Heart right ventricle (tissue), 16 donors: ENCODE measurements around the gene PPP1R14C. TPM values are rescaled to one million over a fixed set of nuclear protein-coding genes. Genes with fewer than 3 reads are reported as not detected.

Experiments
- ATAC-seq, 8 donors: fragments of 200-7000 bp; cut with Tn5 transposase; one replicate each; pipeline ENCODE4 v1.9.1; 2020; ENCODE audit warnings: mild to moderate bottlenecking in 8 of 8, moderate library complexity in 8 of 8, moderate number of reproducible peaks in 1 of 8
- DNase-seq, 2 donors: peaks; one replicate each; pipeline ENCODE4 v3.0.0-alpha.2; 2020
- H3K27ac ChIP-seq, 10 donors: fragments of 200-600 bp; sonication (generic) in 2 of 10; one replicate each; pipeline versions ENCODE4 v1.5.0 to v1.8.0; 2020 to 2022; ENCODE audit warnings: mild to moderate bottlenecking in 3 of 10
- H3K27me3 ChIP-seq, 7 donors: fragments of 200-600 bp; one replicate each; pipeline ENCODE4 v1.8.0; 2021 to 2022; ENCODE audit warnings: mild to moderate bottlenecking in 2 of 7
- H3K36me3 ChIP-seq, 9 donors: fragments of 200-600 bp; sonication (generic) in 1 of 9; one replicate each; pipeline versions ENCODE4 v1.5.0 to v1.8.0; 2020 to 2022; ENCODE audit warnings: mild to moderate bottlenecking in 2 of 9
- H3K4me1 ChIP-seq, 9 donors: fragments of 200-600 bp; sonication (generic) in 1 of 9; one replicate each; pipeline versions ENCODE4 v1.5.0 to v1.8.0; 2020 to 2022; ENCODE audit warnings: mild to moderate bottlenecking in 4 of 9
- H3K4me3 ChIP-seq, 10 donors: fragments of 200-600 bp; sonication (generic) in 2 of 10; one replicate each; pipeline versions ENCODE4 v1.5.0 to v1.8.0; 2020 to 2022; ENCODE audit warnings: mild to moderate bottlenecking in 7 of 10, moderate library complexity in 2 of 10
- H3K9me3 ChIP-seq, 11 donors: fragments of 200-600 bp in 10 of 11; sonication (generic) in 2 of 11; one replicate each; pipeline versions ENCODE4 v1.5.0 to v1.8.0; 2013 to 2022; ENCODE audit warnings: mild to moderate bottlenecking in 2 of 11, control low read depth in 1 of 11, moderate library complexity in 1 of 11
- CTCF ChIP-seq, 9 donors: fragments of 200-600 bp; sonication (generic) in 2 of 9; IDR thresholded peaks; one replicate each; pipeline versions ENCODE4 v1.5.0 to v1.8.0; 2021 to 2022; ENCODE audit warnings: antibody characterized with exemption in 9 of 9, mild to moderate bottlenecking in 5 of 9, moderate library complexity in 1 of 9
- WGBS, 2 donors: extraction: QIAGEN DNeasy Blood & Tissue Kit; methylation state at CpG; one replicate each; pipeline ENCODE4 v1.1.7; 2013; ENCODE audit warnings: inconsistent platforms in 1 of 2; 5-methylcytosine and 5-hydroxymethylcytosine counted together
- intact Hi-C, 10 donors: fragments of 100-400 bp; cut with DNase I; formaldehyde crosslinking; loops; one replicate each; pipeline versions ENCODE4 v1.11.1 to v1.14.2; 2022
- polyA plus RNA-seq, 2 donors: library from polyadenylated mRNA; stranded (reverse); fragments of 200-250 nt; gene quantifications; one replicate each; pipeline ENCODE4 v1.2.3, GENCODE V29; 2013
- total RNA-seq, 10 donors: library from RNA; stranded (reverse); fragmentation: NEBNext Ultra II Directional in 3 of 10; extraction: Animal tissue kit (Norgen Biotek cat#: 25700) in 3 of 10; gene quantifications; one replicate each; pipeline versions ENCODE4 v1.2.1 to v1.2.4, GENCODE V29; 2021 to 2023
- donor health status: Arrhythmogenic right ventricular cardiomyopathy.
- donor health status: ischemic (EF 13 %, LVEDD 7.1; RV severe dilation, severe dysfunction).
- donor health status: healthy with polysubstance abuse.
- donor health status: DM: no; HTN: yes; CAD: no.
- donor health status: DM: no; HTN: no; CAD: no.
- donor health status: ischemic (EF 25% LVEDD 6.9; RV normal size, moderate dysfunction).
- donor health status: ischemic (EF 25% LVEDD 5.7; RV mildly dilated, moderate dysfunction).
- donor health status: healthy.
- donor health status: DM: yes; HTN: yes; CAD: no.
- donor health status: Ischemic cardiomyopathy.
- donor health status: ischemic (EF 35%, LVEDD 5.7; RV mildly dilated, moderate dysfunction).
- donor health status: nonischemic (EF 11% LVEDD 7.7; RV severe dilation, severe dysfunction).
- donor health status: DM: yes; HTN: yes; CAD: no.
- donor health status: PGD.
- donor health status: ischemic (EF 29% LVEDD 5.4; RV normal size, mild dysfunction).
- donor health status: nonischemic (EF 23%, LVEDD 6.1; RV moderate dilation, normal function).

Gene PPP1R14C
- total and polyA plus RNA-seq, 12 donors: 22.6 to 145 (median 92.1) TPM

- WGBS, 2 donors: 80% methylated on average over 1 of the region's 1 CpG
- ATAC-seq (no peak), DNase-seq (no peak)
- Histone ChIP-seq H3K9me3 (no peaks in the 10 kb centered on the region), H3K27ac (no peak overlapping the region), H3K4me1 (peaks cover 0 to 26% (median 15%) of the 10 kb centered on the region in 9 donors), H3K4me3 (no peak overlapping the region), H3K36me3 (no peaks in the 10 kb centered on the region), H3K27me3 (peaks cover 0 to 14% (median 8%) of the 10 kb centered on the region in 7 donors)
- TF ChIP-seq CTCF (IDR thresholded peaks at IDR 0.05): no peak
- intact Hi-C loops: no loop called here
Observed at GRCh38 chr6:150157081-150157480, 14.2 kb downstream of the PPP1R14C start.

GRCh38 chr6:150159757-150160156 lies 16.9 kb downstream of the PPP1R14C start:
- ATAC-seq (no peak), DNase-seq (no peak)
- H3K4me1 ChIP-seq: peaks cover 0 to 6% (median 0%) of the 10 kb centered on the region in 9 donors
- intact Hi-C loops: no loop called here
- H3K4me3 ChIP-seq: no peak overlapping the region
- no peaks in the 10 kb centered on the region for H3K9me3 ChIP-seq
- TF ChIP-seq CTCF (IDR thresholded peaks at IDR 0.05): no peak
- H3K27ac ChIP-seq: no peak overlapping the region
- peaks cover 0 to 6% (median 0%) of the 10 kb centered on the region in 7 donors for H3K27me3 ChIP-seq
- 82 to 87% methylated on average over 4 of the region's 4 CpGs for WGBS, 2 donors
- no peaks in the 10 kb centered on the region for H3K36me3 ChIP-seq

GRCh38 chr6:150163970-150164369 lies 21.1 kb downstream of the PPP1R14C start:
- peaks cover 0 to 22% (median 0%) of the 10 kb centered on the region in 9 donors for H3K4me1 ChIP-seq
- 95 to 97% methylated on average over 3 of the region's 3 CpGs for WGBS, 2 donors
- DNase-seq: no peak
- ATAC-seq: no peak
- no peak for TF ChIP-seq CTCF (IDR thresholded peaks at IDR 0.05)
- H3K9me3 ChIP-seq: no peaks in the 10 kb centered on the region
- H3K27ac ChIP-seq: no peak overlapping the region
- intact Hi-C loops: no loop called here
- H3K36me3 ChIP-seq: no peaks in the 10 kb centered on the region
- H3K27me3 ChIP-seq: no peaks in the 10 kb centered on the region
- H3K4me3 ChIP-seq: no peak overlapping the region

GRCh38 chr6:150165020-150165702 lies 22.3 kb downstream of the PPP1R14C start:
- intact Hi-C loops: no loop called here
- Histone ChIP-seq H3K27ac (peak overlapping the region in 2 of 10 donors; percentile 7 to 25), H3K36me3 (no peaks in the 10 kb centered on the region), H3K4me1 (peaks cover 0 to 22% (median 0%) of the 10 kb centered on the region in 9 donors), H3K27me3 (no peaks in the 10 kb centered on the region), H3K4me3 (no peak overlapping the region), H3K9me3 (no peaks in the 10 kb centered on the region)
- no peak for TF ChIP-seq CTCF (IDR thresholded peaks at IDR 0.05)
- DNase-seq (no peak), ATAC-seq (no peak)
